Caco-2 (cell line): ENCODE measurements around the gene EFHC1. TPM values are rescaled to one million over a fixed set of nuclear protein-coding genes. Genes with fewer than 3 reads are reported as not detected.
"Not testable (repeated sequence)": the region's sequence is repeated elsewhere in the genome, so short reads cannot be mapped to it uniquely, and the experiment has no call there.

Experiments
- BruUV-seq: library from RNA; stranded (reverse); fragments of 400-500 nt; replicated peaks from 2 replicates; lab custom pipeline; 2021; lab: Mats Ljungman, UMichigan
- CTCF ChIA-PET: fragments of 300-600 bp; sonication (Branson Sonifier 250); formaldehyde crosslinking; loops from one replicate; lab custom pipeline; 2022; ENCODE audit warnings: antibody characterized with exemption; lab: Charles Lee
- POLR2A ChIA-PET: fragments of 300-600 bp; sonication (Branson Sonifier 250); formaldehyde crosslinking; loops from one replicate; lab custom pipeline; 2022; ENCODE audit warnings: antibody characterized with exemption; lab: Charles Lee
- DNase-seq, 2 experiments: peaks; one replicate each; pipeline versions ENCODE4 v3.0.0 to v3.0.0-alpha.2; 2020 to 2022
- H3K27me3 ChIP-seq: replicated peaks from 2 replicates; pipeline ENCODE4 v1.6.0; 2011; ENCODE audit warnings: low read length; ENCODE audit not compliant: control insufficient read depth, insufficient read depth
- H3K36me3 ChIP-seq: 2 replicates; pipeline ENCODE4 v1.5.1; 2011; ENCODE audit warnings: low read length; ENCODE audit not compliant: control insufficient read depth, insufficient read depth
- H3K4me1 ChIP-seq: fragments of 250-450 bp; sonication (Bioruptor Pico); 2 replicates; pipeline ENCODE4 v1.5.1; 2020; ENCODE audit warnings: mild to moderate bottlenecking
- H3K4me3 ChIP-seq: 2 replicates; pipeline ENCODE4 v1.5.1; 2011; ENCODE audit warnings: low read depth, mild to moderate bottlenecking, control low read depth, low read length
- H3K9me3 ChIP-seq: fragments of 250-450 bp; sonication (Bioruptor Pico); 2 replicates; pipeline ENCODE4 v1.5.1; 2020; ENCODE audit warnings: mild to moderate bottlenecking, moderate library complexity
- H3K27ac Mint-ChIP-seq: one replicate; pipeline ENCODE4 v1.8.0; 2022; ENCODE audit warnings: mixed read lengths; ENCODE audit not compliant: unreplicated experiment
- H3K27me3 Mint-ChIP-seq: one replicate; pipeline ENCODE4 v1.8.0; 2022; ENCODE audit warnings: mixed read lengths; ENCODE audit not compliant: insufficient read depth, unreplicated experiment
- H3K36me3 Mint-ChIP-seq: one replicate; pipeline ENCODE4 v1.8.0; 2022; ENCODE audit warnings: mild to moderate bottlenecking, mixed read lengths; ENCODE audit not compliant: insufficient read depth, unreplicated experiment
- H3K4me1 Mint-ChIP-seq: one replicate; pipeline ENCODE4 v1.8.0; 2022; ENCODE audit warnings: low read depth, mixed read lengths; ENCODE audit not compliant: unreplicated experiment
- H3K4me3 Mint-ChIP-seq: one replicate; pipeline ENCODE4 v1.8.0; 2022; ENCODE audit warnings: mild to moderate bottlenecking, moderate library complexity, mixed read lengths; ENCODE audit not compliant: unreplicated experiment
- H3K9me3 Mint-ChIP-seq: one replicate; pipeline ENCODE4 v1.8.0; 2022; ENCODE audit warnings: mixed read lengths; ENCODE audit not compliant: unreplicated experiment
- intact Hi-C: fragments of 100-400 bp; cut with micrococcal nuclease; formaldehyde crosslinking; loops from one replicate; pipeline ENCODE4 v1.10.0; 2022; ENCODE audit not compliant: unreplicated experiment
- total RNA-seq: library from RNA; stranded (reverse); gene quantifications from 2 replicates; pipeline ENCODE4 v1.2.3, GENCODE V29; 2022
- TF ChIP-seq, protein P1 (sequence below), 2 experiments: fragments of 200-600 bp in 1 of 2; IDR thresholded peaks; 1 replicate in 1 of 2; 2 replicates in 1 of 2; pipeline versions ENCODE4 v1.5.1 to v1.8.0; 2011 to 2022; ENCODE audit warnings: antibody characterized with exemption in 1 of 2, control low read depth in 1 of 2, inconsistent platforms in 1 of 2, low read depth in 1 of 2, low read length in 1 of 2, mild to moderate bottlenecking in 1 of 2, moderate library complexity in 1 of 2; ENCODE audit not compliant: insufficient read depth in 1 of 2, severe bottlenecking in 1 of 2, unreplicated experiment in 1 of 2

EFHC1 gene
- total RNA-seq, 1 experiment from 2014 or later = 14.6 TPM

DNA sequence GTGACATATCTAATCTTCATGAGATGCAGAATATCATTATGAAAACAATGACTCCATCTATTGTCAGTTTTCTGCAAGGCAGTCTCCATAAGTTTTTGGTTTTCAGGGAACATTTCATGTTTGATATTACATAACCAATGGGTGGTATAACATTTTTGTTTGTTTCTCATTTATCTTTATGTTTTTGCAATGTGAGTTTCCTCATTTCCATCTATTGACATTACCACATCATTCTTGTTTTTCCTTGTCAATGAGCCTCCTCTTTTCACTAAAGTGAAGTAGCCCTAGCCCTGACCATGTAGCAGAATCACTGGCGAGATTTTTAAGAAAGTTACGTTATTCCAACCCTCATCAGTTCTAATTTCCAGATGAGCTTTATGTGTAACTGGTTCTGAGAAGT is 4.4 kb downstream of the EFHC1 start:
- Histone ChIP-seq H3K27me3 (no peaks in the 10 kb centered on the region), H3K9me3 (no peaks in the 10 kb centered on the region), H3K36me3 (no peaks in the 10 kb centered on the region), H3K4me1 (peaks cover 11% of the 10 kb centered on the region), H3K4me3 (no peak overlapping the region)
- POLR2A ChIA-PET = no interaction called here
- no peaks in the 10 kb centered on the region for H3K36me3 Mint-ChIP-seq
- intact Hi-C loops = no loop called here
- H3K4me1 Mint-ChIP-seq = peaks cover 8% of the 10 kb centered on the region
- BruUV-seq = no TSS peak
- CTCF ChIA-PET = interaction anchor here (0.5 kb wide), 2 partner anchors 33 to 116 kb away, joined by 3 to 4 read pairs; no protein-coding TSS in a partner anchor
- DNase-seq = no peak
- no peak overlapping the region for H3K4me3 Mint-ChIP-seq
- H3K27me3 Mint-ChIP-seq = no peaks in the 10 kb centered on the region
- no peak overlapping the region for H3K27ac Mint-ChIP-seq
- TF ChIP-seq, protein P1, sequence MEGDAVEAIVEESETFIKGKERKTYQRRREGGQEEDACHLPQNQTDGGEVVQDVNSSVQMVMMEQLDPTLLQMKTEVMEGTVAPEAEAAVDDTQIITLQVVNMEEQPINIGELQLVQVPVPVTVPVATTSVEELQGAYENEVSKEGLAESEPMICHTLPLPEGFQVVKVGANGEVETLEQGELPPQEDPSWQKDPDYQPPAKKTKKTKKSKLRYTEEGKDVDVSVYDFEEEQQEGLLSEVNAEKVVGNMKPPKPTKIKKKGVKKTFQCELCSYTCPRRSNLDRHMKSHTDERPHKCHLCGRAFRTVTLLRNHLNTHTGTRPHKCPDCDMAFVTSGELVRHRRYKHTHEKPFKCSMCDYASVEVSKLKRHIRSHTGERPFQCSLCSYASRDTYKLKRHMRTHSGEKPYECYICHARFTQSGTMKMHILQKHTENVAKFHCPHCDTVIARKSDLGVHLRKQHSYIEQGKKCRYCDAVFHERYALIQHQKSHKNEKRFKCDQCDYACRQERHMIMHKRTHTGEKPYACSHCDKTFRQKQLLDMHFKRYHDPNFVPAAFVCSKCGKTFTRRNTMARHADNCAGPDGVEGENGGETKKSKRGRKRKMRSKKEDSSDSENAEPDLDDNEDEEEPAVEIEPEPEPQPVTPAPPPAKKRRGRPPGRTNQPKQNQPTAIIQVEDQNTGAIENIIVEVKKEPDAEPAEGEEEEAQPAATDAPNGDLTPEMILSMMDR (IDR thresholded peaks at IDR 0.05; ENCODE audit: insufficient read depth in 1 of 2, low read depth in 1 of 2, low read length in 1 of 2, severe bottlenecking in 1 of 2, unreplicated experiment in 1 of 2) = no peak
- no peaks in the 10 kb centered on the region for H3K9me3 Mint-ChIP-seq

DNA sequence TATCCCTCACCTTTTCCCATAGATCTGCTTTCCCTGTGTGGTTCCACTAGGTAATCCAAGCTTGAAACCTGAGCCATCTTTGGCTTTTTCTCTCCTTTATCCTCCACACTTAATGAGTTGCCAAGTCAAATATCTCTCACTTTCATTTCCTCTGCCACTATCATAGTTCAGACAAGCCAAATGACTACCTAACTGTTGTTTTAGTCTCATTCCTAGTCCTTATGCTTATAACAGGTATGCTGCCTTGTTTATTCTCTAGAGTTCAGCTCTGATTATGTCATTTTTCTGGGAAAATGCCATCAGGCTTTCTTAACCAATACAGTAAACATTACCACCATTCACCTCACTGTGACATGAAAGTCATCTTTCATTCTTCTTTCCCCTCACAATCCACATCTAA is 6.5 kb downstream of the EFHC1 start:
- H3K9me3 Mint-ChIP-seq = no peaks in the 10 kb centered on the region
- no peaks in the 10 kb centered on the region for H3K36me3 Mint-ChIP-seq
- Histone ChIP-seq H3K9me3 (no peaks in the 10 kb centered on the region), H3K36me3 (no peaks in the 10 kb centered on the region), H3K27me3 (no peaks in the 10 kb centered on the region), H3K4me3 (no peak overlapping the region), H3K4me1 (peaks cover 11% of the 10 kb centered on the region)
- no peaks in the 10 kb centered on the region for H3K27me3 Mint-ChIP-seq
- POLR2A ChIA-PET = interaction anchor here (0.7 kb wide), 1 partner anchor 272 kb away, joined by 3 read pairs; no protein-coding TSS in a partner anchor
- TF ChIP-seq, protein P1 (IDR thresholded peaks at IDR 0.05; ENCODE audit: insufficient read depth in 1 of 2, low read depth in 1 of 2, low read length in 1 of 2, severe bottlenecking in 1 of 2, unreplicated experiment in 1 of 2) = no peak
- CTCF ChIA-PET = no interaction called here
- DNase-seq = no peak
- H3K4me3 Mint-ChIP-seq = no peak overlapping the region
- BruUV-seq = no TSS peak
- no peak overlapping the region for H3K27ac Mint-ChIP-seq
- H3K4me1 Mint-ChIP-seq = peaks cover 6% of the 10 kb centered on the region
- intact Hi-C loops = no loop called here

DNA sequence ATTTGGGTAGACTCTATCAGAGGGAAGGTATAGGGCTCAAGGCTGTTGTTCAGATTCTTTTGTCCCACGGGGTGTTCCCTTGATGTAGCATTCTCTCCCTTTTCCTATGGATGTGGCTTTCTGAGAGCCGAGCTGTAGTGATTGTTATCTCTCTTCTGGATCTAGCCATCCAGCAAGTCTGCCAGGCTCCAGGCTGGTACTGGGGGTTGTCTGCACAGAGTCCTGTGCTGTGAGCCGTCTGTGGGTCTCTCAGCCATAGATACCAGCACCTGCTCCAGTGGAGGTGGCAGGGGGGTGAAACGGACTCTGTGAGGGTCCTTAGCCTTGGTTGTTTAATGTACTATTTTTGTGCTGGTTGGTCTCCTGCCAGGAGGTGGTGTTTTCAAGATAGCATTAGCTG is 13.2 kb downstream of the EFHC1 start:
- intact Hi-C loops, H3K27ac Mint-ChIP-seq, H3K36me3 ChIP-seq, H3K36me3 Mint-ChIP-seq, H3K4me3 ChIP-seq, BruUV-seq, H3K27me3 Mint-ChIP-seq, H3K27me3 ChIP-seq, H3K4me1 ChIP-seq, DNase-seq, POLR2A ChIA-PET, H3K4me3 Mint-ChIP-seq, H3K9me3 ChIP-seq, H3K9me3 Mint-ChIP-seq, H3K4me1 Mint-ChIP-seq, CTCF ChIA-PET: not testable (repeated sequence)

DNA sequence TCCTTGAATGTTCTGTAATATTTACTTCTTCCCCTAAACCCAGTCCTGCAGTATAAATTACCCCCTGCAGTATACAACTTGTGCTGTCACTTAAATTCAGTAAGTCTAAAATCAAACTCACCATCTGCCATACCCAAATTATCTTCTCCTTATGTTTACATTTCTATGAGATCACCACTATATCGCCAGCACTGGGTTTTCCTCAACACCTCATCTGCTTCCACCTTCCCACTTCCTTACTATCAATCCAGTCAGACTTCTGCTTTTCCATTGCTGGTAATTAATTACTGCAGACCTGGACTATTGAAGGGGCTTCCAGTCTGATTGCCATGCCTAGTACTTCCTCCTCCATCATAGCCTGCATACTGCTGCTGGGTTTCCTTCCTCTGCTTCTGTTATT is 15.2 kb downstream of the EFHC1 start:
- Mint-ChIP-seq H3K27ac (no peak overlapping the region), H3K36me3 (no peaks in the 10 kb centered on the region), H3K9me3 (no peaks in the 10 kb centered on the region), H3K27me3 (no peaks in the 10 kb centered on the region), H3K4me1 (no peaks in the 10 kb centered on the region), H3K4me3 (no peak overlapping the region)
- H3K36me3 ChIP-seq = no peaks in the 10 kb centered on the region
- no peaks in the 10 kb centered on the region for H3K27me3 ChIP-seq
- H3K4me1 ChIP-seq = no peaks in the 10 kb centered on the region
- no peaks in the 10 kb centered on the region for H3K9me3 ChIP-seq
- intact Hi-C loops = no loop called here
- TF ChIP-seq, protein P1 (IDR thresholded peaks at IDR 0.05; ENCODE audit: insufficient read depth in 1 of 2, low read depth in 1 of 2, low read length in 1 of 2, severe bottlenecking in 1 of 2, unreplicated experiment in 1 of 2) = no peak
- DNase-seq = no peak
- CTCF ChIA-PET = no interaction called here
- BruUV-seq = no TSS peak
- POLR2A ChIA-PET = no interaction called here
- no peak overlapping the region for H3K4me3 ChIP-seq
